ENCODE measurements around the gene RABL3.

DNA sequence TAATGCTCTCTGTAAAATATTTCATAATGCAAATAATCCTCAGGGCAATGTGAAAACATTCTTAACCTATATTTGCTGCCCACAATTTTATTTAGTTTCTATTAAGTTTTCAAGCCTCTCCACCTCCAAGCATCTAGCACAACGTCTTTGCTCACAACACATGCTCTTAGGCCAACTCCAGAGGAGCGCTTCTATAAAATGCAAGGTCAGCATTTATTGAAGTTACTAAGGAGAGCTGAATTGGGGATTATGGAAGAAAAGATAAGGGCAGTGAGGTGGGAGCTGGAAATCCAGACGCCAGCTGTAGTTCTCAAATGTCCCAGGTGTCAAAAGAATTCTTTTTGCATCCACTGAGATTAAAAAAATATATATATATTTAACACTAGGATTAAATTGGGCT, 996 bp downstream of the RABL3 start:
- TF ChIP-seq POLR2A (IDR thresholded peaks at IDR 0.05): no peak
- TF ChIP-seq, protein P1, sequence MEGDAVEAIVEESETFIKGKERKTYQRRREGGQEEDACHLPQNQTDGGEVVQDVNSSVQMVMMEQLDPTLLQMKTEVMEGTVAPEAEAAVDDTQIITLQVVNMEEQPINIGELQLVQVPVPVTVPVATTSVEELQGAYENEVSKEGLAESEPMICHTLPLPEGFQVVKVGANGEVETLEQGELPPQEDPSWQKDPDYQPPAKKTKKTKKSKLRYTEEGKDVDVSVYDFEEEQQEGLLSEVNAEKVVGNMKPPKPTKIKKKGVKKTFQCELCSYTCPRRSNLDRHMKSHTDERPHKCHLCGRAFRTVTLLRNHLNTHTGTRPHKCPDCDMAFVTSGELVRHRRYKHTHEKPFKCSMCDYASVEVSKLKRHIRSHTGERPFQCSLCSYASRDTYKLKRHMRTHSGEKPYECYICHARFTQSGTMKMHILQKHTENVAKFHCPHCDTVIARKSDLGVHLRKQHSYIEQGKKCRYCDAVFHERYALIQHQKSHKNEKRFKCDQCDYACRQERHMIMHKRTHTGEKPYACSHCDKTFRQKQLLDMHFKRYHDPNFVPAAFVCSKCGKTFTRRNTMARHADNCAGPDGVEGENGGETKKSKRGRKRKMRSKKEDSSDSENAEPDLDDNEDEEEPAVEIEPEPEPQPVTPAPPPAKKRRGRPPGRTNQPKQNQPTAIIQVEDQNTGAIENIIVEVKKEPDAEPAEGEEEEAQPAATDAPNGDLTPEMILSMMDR (IDR thresholded peaks at IDR 0.05): no peak

All from uterus (tissue), 2 donors.